Measurements from ENCODE around the gene OAS1. TPM values are rescaled to one million over a fixed set of nuclear protein-coding genes. Genes with fewer than 3 reads are reported as not detected.
"Not testable (repeated sequence)": the region's sequence is repeated elsewhere in the genome, so short reads cannot be mapped to it uniquely, and the experiment has no call there.

OAS1 gene
- total RNA-seq, 4 donors from 2014 or later: 3.8 to 19.8 (median 7.4) TPM

GRCh38 chr12:112916270-112916669 is 9.5 kb downstream of the OAS1 start:
- H3K27ac ChIP-seq: no peak overlapping the region
- no peak for DNase-seq
- H3K9me3 ChIP-seq: peaks cover 0 to 22% of the 10 kb centered on the region in 2 donors
- H3K4me3 ChIP-seq: no peak overlapping the region
- no peaks in the 10 kb centered on the region for H3K4me1 ChIP-seq
- H3K36me3 ChIP-seq: no peaks in the 10 kb centered on the region
- no peak for TF ChIP-seq POLR2A (IDR thresholded peaks at IDR 0.05)
- no peak for TF ChIP-seq CTCF (IDR thresholded peaks at IDR 0.05)
- intact Hi-C loops (cut with DNase I; ENCODE audit: low total_unique reads): no loop called here
- H3K27me3 ChIP-seq: no peaks in the 10 kb centered on the region

- no peak overlapping the region for H3K4me3 ChIP-seq
Observed at GRCh38 chr12:112919121-112919520, 12.4 kb downstream of the OAS1 start.

GRCh38 chr12:112924986-112925385 is 18.2 kb downstream of the OAS1 start:
- TF ChIP-seq CTCF (IDR thresholded peaks at IDR 0.05) (no peak), POLR2A (IDR thresholded peaks at IDR 0.05) (no peak)
- no peaks in the 10 kb centered on the region for H3K27me3 ChIP-seq
- intact Hi-C loops (cut with DNase I; ENCODE audit: low total_unique reads): no loop called here
- no peak for DNase-seq
- H3K36me3 ChIP-seq: no peaks in the 10 kb centered on the region
- no peaks in the 10 kb centered on the region for H3K9me3 ChIP-seq
- H3K4me1 ChIP-seq: no peaks in the 10 kb centered on the region
- H3K27ac ChIP-seq: no peak overlapping the region
- H3K4me3 ChIP-seq: no peak overlapping the region

More at GRCh38 chr12:112919121-112919520, 12.4 kb downstream of the OAS1 start:
- Histone ChIP-seq H3K4me1 (no peaks in the 10 kb centered on the region), H3K9me3 (no peaks in the 10 kb centered on the region), H3K36me3 (no peaks in the 10 kb centered on the region), H3K27ac (no peak overlapping the region), H3K27me3 (no peaks in the 10 kb centered on the region)
- intact Hi-C loops (cut with DNase I; ENCODE audit: low total_unique reads): no loop called here
- no peak for DNase-seq
- TF ChIP-seq POLR2A (IDR thresholded peaks at IDR 0.05) (no peak), CTCF (IDR thresholded peaks at IDR 0.05) (no peak)

- DNase-seq; H3K27me3 ChIP-seq; H3K36me3 ChIP-seq; H3K27ac ChIP-seq; H3K4me3 ChIP-seq; intact Hi-C loops (cut with DNase I; ENCODE audit: low total_unique reads); H3K4me1 ChIP-seq; H3K9me3 ChIP-seq: not testable (repeated sequence)
Observed at GRCh38 chr12:112926416-112927033, 19.8 kb downstream of the OAS1 start.

- TF ChIP-seq CTCF (IDR thresholded peaks at IDR 0.05) (no peak), POLR2A (IDR thresholded peaks at IDR 0.05) (no peak)
- no peak overlapping the region for H3K4me3 ChIP-seq
- intact Hi-C loops (cut with DNase I; ENCODE audit: low total_unique reads): no loop called here
Observed at GRCh38 chr12:112927475-112927874, 20.7 kb downstream of the OAS1 start.

GRCh38 chr12:112927925-112928324 is 21.2 kb downstream of the OAS1 start:
- DNase-seq: no peak
- no peaks in the 10 kb centered on the region for H3K36me3 ChIP-seq
- H3K9me3 ChIP-seq: no peaks in the 10 kb centered on the region
- intact Hi-C loops (cut with DNase I; ENCODE audit: low total_unique reads): no loop called here
- H3K27ac ChIP-seq: no peak overlapping the region
- H3K4me3 ChIP-seq: no peak overlapping the region
- TF ChIP-seq CTCF (IDR thresholded peaks at IDR 0.05) (no peak), POLR2A (IDR thresholded peaks at IDR 0.05) (no peak)
- H3K4me1 ChIP-seq: no peaks in the 10 kb centered on the region
- H3K27me3 ChIP-seq: no peaks in the 10 kb centered on the region

More at GRCh38 chr12:112927475-112927874, 20.7 kb downstream of the OAS1 start:
- H3K27ac ChIP-seq: no peak overlapping the region
- H3K9me3 ChIP-seq: no peaks in the 10 kb centered on the region
- H3K27me3 ChIP-seq: no peaks in the 10 kb centered on the region
- no peaks in the 10 kb centered on the region for H3K36me3 ChIP-seq
- DNase-seq: no peak
- no peaks in the 10 kb centered on the region for H3K4me1 ChIP-seq

Data from uterus (tissue), 4 donors.